Measurements from ENCODE around the gene SLX4IP.
"Not testable (repeated sequence)": the region's sequence is repeated elsewhere in the genome, so short reads cannot be mapped to it uniquely, and the experiment has no call there.

SLX4IP gene

GRCh38 chr20:10585308-10585707 is 150.2 kb downstream of the SLX4IP start:
- no peak overlapping the region for H2AK5ac ChIP-seq (ENCODE audit: low read length)
- H2BK120ac ChIP-seq (ENCODE audit: low read depth, low read length) = no peak overlapping the region
- no peaks in the 10 kb centered on the region for H3K79me2 ChIP-seq (ENCODE audit: control insufficient read depth, insufficient read depth, low read length)
- no peak overlapping the region for H3K27ac ChIP-seq (ENCODE audit: low read depth, low read length)
- H3K27me3 ChIP-seq (ENCODE audit: insufficient read depth, low read length, poor library complexity) = no peaks in the 10 kb centered on the region
- no peaks in the 10 kb centered on the region for H3K4me1 ChIP-seq (ENCODE audit: control insufficient read depth, low read depth, low read length)
- no peak overlapping the region for H2BK5ac ChIP-seq (ENCODE audit: low read length)
- no peak overlapping the region for H2BK15ac ChIP-seq (replicated peaks; ENCODE audit: low read depth)
- no peak overlapping the region for H3K23ac ChIP-seq (ENCODE audit: low read length)
- DNase-seq = no peak
- no peak overlapping the region for H3K4me2 ChIP-seq (ENCODE audit: low read length)
- H3K4me3 ChIP-seq (ENCODE audit: low read length) = no peak overlapping the region
- no peak overlapping the region for H4K8ac ChIP-seq (ENCODE audit: low read depth, low read length)
- H3K18ac ChIP-seq (ENCODE audit: low read length) = no peak overlapping the region
- no peak overlapping the region for H3K9ac ChIP-seq (ENCODE audit: low read length)
- H3K56ac ChIP-seq (ENCODE audit: low read length) = no peak overlapping the region
- H4K5ac ChIP-seq (ENCODE audit: low read length) = no peak overlapping the region
- no CpG with 5 or more reads among the region's 3 CpGs for WGBS (ENCODE audit: extremely low coverage, insufficient coverage, low lambda C conversion rate)
- no peaks in the 10 kb centered on the region for H3K36me3 ChIP-seq (ENCODE audit: control insufficient read depth, insufficient read depth, low read length)
- H3K4ac ChIP-seq (ENCODE audit: low read depth, low read length) = no peak overlapping the region
- no peaks in the 10 kb centered on the region for H3K79me1 ChIP-seq (ENCODE audit: low read length)

- Histone ChIP-seq H3K23ac (ENCODE audit: low read length) (no peak overlapping the region), H3K9ac (ENCODE audit: low read length) (no peak overlapping the region), H2BK120ac (ENCODE audit: low read depth, low read length) (no peak overlapping the region), H3K4me1 (ENCODE audit: control insufficient read depth, low read depth, low read length) (no peaks in the 10 kb centered on the region), H3K4ac (ENCODE audit: low read depth, low read length) (no peak overlapping the region), H3K79me1 (ENCODE audit: low read length) (no peaks in the 10 kb centered on the region), H4K8ac (ENCODE audit: low read depth, low read length) (no peak overlapping the region), H3K27me3 (ENCODE audit: insufficient read depth, low read length, poor library complexity) (no peaks in the 10 kb centered on the region), H3K79me2 (ENCODE audit: control insufficient read depth, insufficient read depth, low read length) (no peaks in the 10 kb centered on the region), H3K56ac (ENCODE audit: low read length) (no peak overlapping the region), H3K4me2 (ENCODE audit: low read length) (no peak overlapping the region), H3K4me3 (ENCODE audit: low read length) (no peak overlapping the region), H3K18ac (ENCODE audit: low read length) (no peak overlapping the region), H3K36me3 (ENCODE audit: control insufficient read depth, insufficient read depth, low read length) (no peaks in the 10 kb centered on the region), H2AK5ac (ENCODE audit: low read length) (no peak overlapping the region), H2BK5ac (ENCODE audit: low read length) (no peak overlapping the region), H4K5ac (ENCODE audit: low read length) (no peak overlapping the region), H3K27ac (ENCODE audit: low read depth, low read length) (no peak overlapping the region), H2BK15ac (replicated peaks; ENCODE audit: low read depth) (no peak overlapping the region)
- 100% methylated on average over 1 of the region's 4 CpGs for WGBS (ENCODE audit: extremely low coverage, insufficient coverage, low lambda C conversion rate)
- no peak for DNase-seq
These were observed 151.2 kb downstream of the SLX4IP start for GRCh38 chr20:10586296-10586695.

- DNase-seq; H2BK120ac ChIP-seq (ENCODE audit: low read depth, low read length); H3K27me3 ChIP-seq (ENCODE audit: insufficient read depth, low read length, poor library complexity); H2BK15ac ChIP-seq (replicated peaks; ENCODE audit: low read depth); H3K79me2 ChIP-seq (ENCODE audit: control insufficient read depth, insufficient read depth, low read length); H4K8ac ChIP-seq (ENCODE audit: low read depth, low read length); H3K18ac ChIP-seq (ENCODE audit: low read length); H3K27ac ChIP-seq (ENCODE audit: low read depth, low read length); H3K4me3 ChIP-seq (ENCODE audit: low read length); H3K79me1 ChIP-seq (ENCODE audit: low read length); H3K56ac ChIP-seq (ENCODE audit: low read length); H3K9ac ChIP-seq (ENCODE audit: low read length); H3K36me3 ChIP-seq (ENCODE audit: control insufficient read depth, insufficient read depth, low read length); H2AK5ac ChIP-seq (ENCODE audit: low read length); H3K4me2 ChIP-seq (ENCODE audit: low read length); H2BK5ac ChIP-seq (ENCODE audit: low read length); H4K5ac ChIP-seq (ENCODE audit: low read length); H3K4ac ChIP-seq (ENCODE audit: low read depth, low read length); H3K23ac ChIP-seq (ENCODE audit: low read length); H3K4me1 ChIP-seq (ENCODE audit: control insufficient read depth, low read depth, low read length): not testable (repeated sequence)
- WGBS (ENCODE audit: extremely low coverage, insufficient coverage, low lambda C conversion rate) = no CpG with 5 or more reads among the region's 10 CpGs
These were observed 155.3 kb downstream of the SLX4IP start for GRCh38 chr20:10590446-10590845.

GRCh38 chr20:10590950-10591671 is 156.0 kb downstream of the SLX4IP start:
- no CpG with 5 or more reads among the region's 1 CpG for WGBS (ENCODE audit: extremely low coverage, insufficient coverage, low lambda C conversion rate)
- Histone ChIP-seq H2BK120ac (ENCODE audit: low read depth, low read length) (no peak overlapping the region), H3K23ac (ENCODE audit: low read length) (no peak overlapping the region), H3K27me3 (ENCODE audit: insufficient read depth, low read length, poor library complexity) (no peaks in the 10 kb centered on the region), H3K27ac (ENCODE audit: low read depth, low read length) (no peak overlapping the region), H3K18ac (ENCODE audit: low read length) (no peak overlapping the region), H3K4me1 (ENCODE audit: control insufficient read depth, low read depth, low read length) (no peaks in the 10 kb centered on the region), H3K79me1 (ENCODE audit: low read length) (no peaks in the 10 kb centered on the region), H3K9ac (ENCODE audit: low read length) (no peak overlapping the region), H3K79me2 (ENCODE audit: control insufficient read depth, insufficient read depth, low read length) (no peaks in the 10 kb centered on the region), H4K8ac (ENCODE audit: low read depth, low read length) (no peak overlapping the region), H3K36me3 (ENCODE audit: control insufficient read depth, insufficient read depth, low read length) (no peaks in the 10 kb centered on the region), H4K5ac (ENCODE audit: low read length) (no peak overlapping the region), H2BK15ac (replicated peaks; ENCODE audit: low read depth) (no peak overlapping the region), H3K4me2 (ENCODE audit: low read length) (no peak overlapping the region), H2AK5ac (ENCODE audit: low read length) (no peak overlapping the region), H3K56ac (ENCODE audit: low read length) (no peak overlapping the region), H2BK5ac (ENCODE audit: low read length) (no peak overlapping the region), H3K4ac (ENCODE audit: low read depth, low read length) (no peak overlapping the region), H3K4me3 (ENCODE audit: low read length) (no peak overlapping the region)
- DNase-seq = no peak

GRCh38 chr20:10591946-10592521 is 156.9 kb downstream of the SLX4IP start:
- Histone ChIP-seq H2BK5ac (ENCODE audit: low read length) (no peak overlapping the region), H3K79me1 (ENCODE audit: low read length) (no peaks in the 10 kb centered on the region), H3K56ac (ENCODE audit: low read length) (no peak overlapping the region), H3K9ac (ENCODE audit: low read length) (no peak overlapping the region), H3K23ac (ENCODE audit: low read length) (no peak overlapping the region), H2BK120ac (ENCODE audit: low read depth, low read length) (no peak overlapping the region), H3K4ac (ENCODE audit: low read depth, low read length) (no peak overlapping the region), H3K27me3 (ENCODE audit: insufficient read depth, low read length, poor library complexity) (no peaks in the 10 kb centered on the region), H3K18ac (ENCODE audit: low read length) (no peak overlapping the region), H2BK15ac (replicated peaks; ENCODE audit: low read depth) (no peak overlapping the region), H2AK5ac (ENCODE audit: low read length) (no peak overlapping the region), H3K4me1 (ENCODE audit: control insufficient read depth, low read depth, low read length) (no peaks in the 10 kb centered on the region), H3K4me3 (ENCODE audit: low read length) (no peak overlapping the region), H3K27ac (ENCODE audit: low read depth, low read length) (no peak overlapping the region), H4K8ac (ENCODE audit: low read depth, low read length) (no peak overlapping the region), H3K36me3 (ENCODE audit: control insufficient read depth, insufficient read depth, low read length) (no peaks in the 10 kb centered on the region), H3K79me2 (ENCODE audit: control insufficient read depth, insufficient read depth, low read length) (no peaks in the 10 kb centered on the region), H4K5ac (ENCODE audit: low read length) (no peak overlapping the region), H3K4me2 (ENCODE audit: low read length) (no peak overlapping the region)
- WGBS (ENCODE audit: extremely low coverage, insufficient coverage, low lambda C conversion rate) = no CpG with 5 or more reads among the region's 2 CpGs
- DNase-seq = no peak
